B cell (primary cell): ENCODE data around the gene IFT88.

Source experiments
- EZH2 ChIP-seq: IDR thresholded peaks from 2 replicates; pipeline ENCODE4 v1.6.1; 2012; ENCODE audit warnings: borderline replicate concordance, low read depth, mild to moderate bottlenecking, moderate library complexity, low read length; ENCODE audit not compliant: insufficient read depth, poor library complexity, severe bottlenecking
- TF ChIP-seq, protein P1 (sequence below): fragments of 200-600 bp; IDR thresholded peaks from one replicate; pipeline ENCODE4 v1.8.0; 2022; ENCODE audit warnings: antibody characterized with exemption, mild to moderate bottlenecking

DNA sequence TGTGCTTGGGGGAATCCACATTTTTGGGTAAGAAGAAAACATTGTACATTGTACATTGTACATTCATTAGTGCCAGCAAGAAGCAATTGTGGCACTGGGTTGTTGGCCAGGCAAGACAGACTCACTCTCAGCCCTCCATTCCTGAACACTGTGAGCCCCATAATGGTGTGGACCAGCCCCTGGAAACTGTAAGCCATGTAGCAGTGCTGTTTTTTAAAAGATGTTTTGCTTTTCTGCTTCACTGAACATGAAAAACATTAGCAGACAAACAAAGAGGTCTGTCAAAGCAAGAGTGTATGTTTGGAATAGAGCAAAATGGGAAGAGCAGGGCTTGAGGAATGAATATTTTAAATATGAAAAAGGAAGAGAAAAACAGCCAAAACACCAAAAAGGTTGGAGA, 97.4 kb downstream of the IFT88 start:
- TF ChIP-seq, protein P1, sequence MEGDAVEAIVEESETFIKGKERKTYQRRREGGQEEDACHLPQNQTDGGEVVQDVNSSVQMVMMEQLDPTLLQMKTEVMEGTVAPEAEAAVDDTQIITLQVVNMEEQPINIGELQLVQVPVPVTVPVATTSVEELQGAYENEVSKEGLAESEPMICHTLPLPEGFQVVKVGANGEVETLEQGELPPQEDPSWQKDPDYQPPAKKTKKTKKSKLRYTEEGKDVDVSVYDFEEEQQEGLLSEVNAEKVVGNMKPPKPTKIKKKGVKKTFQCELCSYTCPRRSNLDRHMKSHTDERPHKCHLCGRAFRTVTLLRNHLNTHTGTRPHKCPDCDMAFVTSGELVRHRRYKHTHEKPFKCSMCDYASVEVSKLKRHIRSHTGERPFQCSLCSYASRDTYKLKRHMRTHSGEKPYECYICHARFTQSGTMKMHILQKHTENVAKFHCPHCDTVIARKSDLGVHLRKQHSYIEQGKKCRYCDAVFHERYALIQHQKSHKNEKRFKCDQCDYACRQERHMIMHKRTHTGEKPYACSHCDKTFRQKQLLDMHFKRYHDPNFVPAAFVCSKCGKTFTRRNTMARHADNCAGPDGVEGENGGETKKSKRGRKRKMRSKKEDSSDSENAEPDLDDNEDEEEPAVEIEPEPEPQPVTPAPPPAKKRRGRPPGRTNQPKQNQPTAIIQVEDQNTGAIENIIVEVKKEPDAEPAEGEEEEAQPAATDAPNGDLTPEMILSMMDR: no peak
- TF ChIP-seq EZH2: no peak
